ENCODE results near the gene METTL21C.

METTL21C gene

DNA sequence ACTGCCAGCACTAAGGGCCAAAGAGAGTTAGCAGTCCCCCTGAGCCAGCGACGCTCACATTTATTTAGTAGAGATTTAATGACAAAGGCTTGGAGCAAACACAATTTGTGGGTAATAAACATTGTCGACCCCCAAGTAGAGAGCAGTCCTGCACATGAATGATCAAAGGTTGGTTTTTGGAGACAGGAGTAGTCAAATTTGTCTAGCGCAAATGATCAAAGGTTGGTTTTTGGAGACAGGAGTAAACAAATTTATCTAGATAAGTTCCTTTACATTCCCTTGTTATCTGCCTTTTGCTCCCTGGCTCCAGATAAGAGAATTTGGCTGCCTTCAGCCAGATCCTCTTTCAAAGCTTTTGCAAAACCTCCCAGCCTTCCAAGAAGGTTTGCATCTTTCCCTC lies 26.9 kb downstream of the METTL21C start:
- H3K4me3 ChIP-seq (ENCODE audit: low read depth in 1 of 2, low read length in 1 of 2), result no peak overlapping the region
- no peaks in the 10 kb centered on the region for H3K27me3 ChIP-seq
- TF ChIP-seq, protein P1, sequence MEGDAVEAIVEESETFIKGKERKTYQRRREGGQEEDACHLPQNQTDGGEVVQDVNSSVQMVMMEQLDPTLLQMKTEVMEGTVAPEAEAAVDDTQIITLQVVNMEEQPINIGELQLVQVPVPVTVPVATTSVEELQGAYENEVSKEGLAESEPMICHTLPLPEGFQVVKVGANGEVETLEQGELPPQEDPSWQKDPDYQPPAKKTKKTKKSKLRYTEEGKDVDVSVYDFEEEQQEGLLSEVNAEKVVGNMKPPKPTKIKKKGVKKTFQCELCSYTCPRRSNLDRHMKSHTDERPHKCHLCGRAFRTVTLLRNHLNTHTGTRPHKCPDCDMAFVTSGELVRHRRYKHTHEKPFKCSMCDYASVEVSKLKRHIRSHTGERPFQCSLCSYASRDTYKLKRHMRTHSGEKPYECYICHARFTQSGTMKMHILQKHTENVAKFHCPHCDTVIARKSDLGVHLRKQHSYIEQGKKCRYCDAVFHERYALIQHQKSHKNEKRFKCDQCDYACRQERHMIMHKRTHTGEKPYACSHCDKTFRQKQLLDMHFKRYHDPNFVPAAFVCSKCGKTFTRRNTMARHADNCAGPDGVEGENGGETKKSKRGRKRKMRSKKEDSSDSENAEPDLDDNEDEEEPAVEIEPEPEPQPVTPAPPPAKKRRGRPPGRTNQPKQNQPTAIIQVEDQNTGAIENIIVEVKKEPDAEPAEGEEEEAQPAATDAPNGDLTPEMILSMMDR (IDR thresholded peaks at IDR 0.05), result no peak
- H3K4me1 ChIP-seq (ENCODE audit: control insufficient read depth in 1 of 2, insufficient read depth in 1 of 2, low read depth in 1 of 2, low read length in 1 of 2), result no peaks in the 10 kb centered on the region
- H3K9me3 ChIP-seq, result no peaks in the 10 kb centered on the region
- H3K27ac ChIP-seq, result no peak overlapping the region
- H3K36me3 ChIP-seq, result peaks cover 52% of the 10 kb centered on the region

DNA sequence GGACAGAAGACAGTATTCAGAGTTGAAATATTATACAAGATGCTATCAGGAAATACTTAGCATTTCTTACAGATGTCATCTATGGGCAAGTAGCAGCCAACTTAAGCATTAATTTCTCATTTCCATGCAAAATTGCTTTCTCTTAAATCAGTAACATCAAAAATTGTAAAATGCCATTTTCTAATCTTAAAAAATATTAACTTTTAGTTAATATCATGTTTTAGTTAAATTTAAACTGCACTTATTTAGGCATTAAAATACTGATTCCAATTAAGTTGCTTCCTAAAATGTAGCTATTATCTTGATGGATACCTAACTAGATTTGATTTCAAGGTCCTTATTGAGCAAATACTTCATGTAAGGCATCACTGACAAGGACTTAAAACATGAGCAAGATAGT lies 27.8 kb downstream of the METTL21C start:
- TF ChIP-seq, protein P1 (IDR thresholded peaks at IDR 0.05), result no peak
- H3K36me3 ChIP-seq, result peaks cover 51% of the 10 kb centered on the region

DNA sequence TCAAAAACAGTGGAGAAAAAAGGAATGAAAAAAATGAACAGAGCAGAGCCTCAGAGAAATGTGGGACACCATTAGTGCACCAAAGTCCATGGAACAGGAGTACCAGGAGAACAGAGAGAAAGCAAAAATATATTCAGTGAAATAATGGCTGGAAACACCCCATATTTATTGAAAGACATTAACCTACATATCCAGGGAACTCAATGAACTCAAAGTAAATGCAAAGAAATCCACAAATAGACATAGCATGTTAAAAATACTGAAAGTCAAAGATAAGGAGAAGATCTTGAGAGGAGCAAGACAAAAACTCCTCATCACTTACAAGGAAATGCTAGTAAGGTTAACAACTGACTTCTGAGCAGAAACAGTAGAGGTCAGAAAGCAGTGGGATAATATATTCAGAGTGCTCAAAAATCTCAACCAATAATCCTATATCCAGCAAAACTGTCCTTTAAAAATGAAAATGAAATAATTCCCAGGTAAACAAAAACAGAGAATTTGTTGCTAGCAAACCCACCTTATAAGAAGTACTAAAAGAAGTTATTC lies 35.6 kb downstream of the METTL21C start:
- Histone ChIP-seq H3K4me1 (ENCODE audit: control insufficient read depth in 1 of 2, insufficient read depth in 1 of 2, low read depth in 1 of 2, low read length in 1 of 2) (no peaks in the 10 kb centered on the region), H3K36me3 (peaks cover 23% of the 10 kb centered on the region), H3K27ac (no peak overlapping the region), H3K4me3 (ENCODE audit: low read depth in 1 of 2, low read length in 1 of 2) (no peak overlapping the region), H3K27me3 (no peaks in the 10 kb centered on the region), H3K9me3 (no peaks in the 10 kb centered on the region)
- TF ChIP-seq, protein P1 (IDR thresholded peaks at IDR 0.05), result no peak

More for the DNA sequence above, 27.8 kb downstream of the METTL21C start:
- no peak overlapping the region for H3K4me3 ChIP-seq (ENCODE audit: low read depth in 1 of 2, low read length in 1 of 2)
- H3K27me3 ChIP-seq, result no peaks in the 10 kb centered on the region
- H3K4me1 ChIP-seq (ENCODE audit: control insufficient read depth in 1 of 2, insufficient read depth in 1 of 2, low read depth in 1 of 2, low read length in 1 of 2), result no peaks in the 10 kb centered on the region
- H3K27ac ChIP-seq, result no peak overlapping the region
- H3K9me3 ChIP-seq, result no peaks in the 10 kb centered on the region

DNA sequence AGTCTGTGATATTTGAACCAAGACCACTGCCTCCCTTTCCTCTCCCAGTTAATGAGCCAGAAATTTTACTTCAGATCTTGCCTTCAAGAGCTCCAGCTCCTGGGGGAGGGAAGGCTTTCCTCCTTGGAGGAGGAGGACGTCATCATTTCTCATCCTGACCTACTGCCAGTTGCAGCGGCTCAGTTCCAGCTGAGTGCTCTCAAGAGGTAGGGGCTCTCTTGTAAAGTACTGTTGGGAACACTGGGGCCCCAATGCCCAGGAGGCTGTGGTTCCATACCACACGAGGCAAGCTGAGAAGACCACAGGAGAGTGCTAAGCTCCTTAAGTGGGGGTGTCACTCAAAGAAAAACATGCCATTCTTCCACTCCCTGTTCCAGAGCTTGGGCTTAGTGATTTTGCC lies 36.2 kb downstream of the METTL21C start:
- Histone ChIP-seq H3K36me3 (peaks cover 23% of the 10 kb centered on the region), H3K4me3 (ENCODE audit: low read depth in 1 of 2, low read length in 1 of 2) (no peak overlapping the region), H3K27me3 (no peaks in the 10 kb centered on the region), H3K4me1 (ENCODE audit: control insufficient read depth in 1 of 2, insufficient read depth in 1 of 2, low read depth in 1 of 2, low read length in 1 of 2) (no peaks in the 10 kb centered on the region), H3K27ac (no peak overlapping the region), H3K9me3 (no peaks in the 10 kb centered on the region)
- TF ChIP-seq, protein P1 (IDR thresholded peaks at IDR 0.05), result no peak

DNA sequence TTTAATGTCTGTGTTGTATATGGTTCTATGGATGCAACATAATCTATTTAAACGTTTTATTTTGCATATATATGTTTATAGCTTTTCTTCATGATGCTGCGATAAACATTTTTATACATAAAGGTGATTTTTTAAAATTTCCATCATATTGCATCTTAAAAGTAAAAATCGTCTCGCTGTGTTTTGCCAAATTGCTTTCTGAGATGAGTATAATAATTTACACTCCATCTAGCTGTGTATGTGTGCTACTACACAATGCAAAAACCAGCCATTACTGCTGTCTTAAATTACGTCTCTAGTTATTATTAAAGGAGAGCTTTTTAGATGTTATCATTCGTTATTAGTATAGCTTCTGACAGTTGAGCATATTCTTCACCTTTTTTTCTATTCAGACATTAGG lies 37.2 kb downstream of the METTL21C start:
- TF ChIP-seq, protein P1 (IDR thresholded peaks at IDR 0.05), result no peak
- Histone ChIP-seq H3K36me3 (peaks cover 21% of the 10 kb centered on the region), H3K27ac (no peak overlapping the region), H3K4me3 (ENCODE audit: low read depth in 1 of 2, low read length in 1 of 2) (no peak overlapping the region), H3K9me3 (no peaks in the 10 kb centered on the region), H3K27me3 (no peaks in the 10 kb centered on the region), H3K4me1 (ENCODE audit: control insufficient read depth in 1 of 2, insufficient read depth in 1 of 2, low read depth in 1 of 2, low read length in 1 of 2) (no peaks in the 10 kb centered on the region)

DNA sequence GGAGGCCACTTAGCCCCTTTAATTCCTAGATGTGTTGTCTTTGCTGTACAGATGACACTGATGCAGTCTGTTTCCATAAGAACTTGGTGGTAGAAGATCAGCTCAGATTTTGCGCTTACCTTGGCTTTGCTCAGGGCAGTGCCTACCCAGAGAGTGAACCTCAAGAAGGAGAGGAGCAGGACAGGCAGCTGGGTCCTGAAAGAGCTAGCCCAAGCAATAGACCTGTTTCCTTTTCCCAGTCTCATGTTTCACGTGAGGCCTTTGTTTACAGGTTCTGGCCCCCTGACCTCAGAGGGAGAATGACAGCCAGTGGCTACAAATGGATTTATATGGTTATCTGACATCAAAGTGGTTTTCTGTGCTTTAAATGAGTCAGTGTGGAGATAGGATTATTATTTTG lies 40.1 kb downstream of the METTL21C start:
- H3K4me3 ChIP-seq (ENCODE audit: low read depth in 1 of 2, low read length in 1 of 2), result no peak overlapping the region
- no peaks in the 10 kb centered on the region for H3K9me3 ChIP-seq
- TF ChIP-seq, protein P1 (IDR thresholded peaks at IDR 0.05), result no peak
- H3K4me1 ChIP-seq (ENCODE audit: control insufficient read depth in 1 of 2, insufficient read depth in 1 of 2, low read depth in 1 of 2, low read length in 1 of 2), result no peaks in the 10 kb centered on the region
- peaks cover 29% of the 10 kb centered on the region for H3K36me3 ChIP-seq
- no peak overlapping the region for H3K27ac ChIP-seq
- no peaks in the 10 kb centered on the region for H3K27me3 ChIP-seq

Measured in neutrophil (primary cell).